BJ (cell line): Measurements from ENCODE around the gene SUCLG1. TPM values are rescaled to one million over a fixed set of nuclear protein-coding genes. Genes with fewer than 3 reads are reported as not detected.

Experiments used
- CTCF ChIA-PET: fragments of 350-600 bp; formaldehyde crosslinking; extraction: SDS; loops from one replicate; lab custom pipeline; 2021; ENCODE audit warnings: antibody characterized with exemption, inconsistent platforms; lab: Yijun Ruan, JAX
- POLR2A ChIA-PET: fragments of 300-600 bp; sonication (Branson Sonifier 250); formaldehyde crosslinking; extraction: SDS; loops from one replicate; lab custom pipeline; 2021; ENCODE audit warnings: antibody characterized with exemption; lab: Charles Lee
- DNase-seq: peaks from one replicate; pipeline ENCODE4 v3.0.0-alpha.2; 2011; ENCODE audit warnings: low read depth
- H3K27me3 ChIP-seq: 2 replicates; pipeline ENCODE4 v1.6.0; 2011; ENCODE audit warnings: low read length; ENCODE audit not compliant: control insufficient read depth, insufficient read depth
- H3K36me3 ChIP-seq: 2 replicates; pipeline ENCODE4 v1.5.1; 2011; ENCODE audit warnings: low read length; ENCODE audit not compliant: control insufficient read depth, insufficient read depth
- H3K4me3 ChIP-seq: 2 replicates; pipeline ENCODE4 v1.5.1; 2011; ENCODE audit warnings: low read depth, mild to moderate bottlenecking, control low read depth, low read length
- polyA plus RNA-seq: library from polyadenylated mRNA; depleted of rRNA; stranded (reverse); fragments of >200 nt; gene quantifications from 2 replicates; pipeline ENCODE4 v1.2.3, GENCODE V29; 2011
- TF ChIP-seq, protein P1 (sequence below): IDR thresholded peaks from 2 replicates; pipeline ENCODE4 v1.5.1; 2011; ENCODE audit warnings: low read depth, mild to moderate bottlenecking, control low read depth, inconsistent platforms, low read length, moderate library complexity; ENCODE audit not compliant: insufficient read depth

Gene SUCLG1
- polyA plus RNA-seq, 1 experiment: 34.3 TPM

DNA sequence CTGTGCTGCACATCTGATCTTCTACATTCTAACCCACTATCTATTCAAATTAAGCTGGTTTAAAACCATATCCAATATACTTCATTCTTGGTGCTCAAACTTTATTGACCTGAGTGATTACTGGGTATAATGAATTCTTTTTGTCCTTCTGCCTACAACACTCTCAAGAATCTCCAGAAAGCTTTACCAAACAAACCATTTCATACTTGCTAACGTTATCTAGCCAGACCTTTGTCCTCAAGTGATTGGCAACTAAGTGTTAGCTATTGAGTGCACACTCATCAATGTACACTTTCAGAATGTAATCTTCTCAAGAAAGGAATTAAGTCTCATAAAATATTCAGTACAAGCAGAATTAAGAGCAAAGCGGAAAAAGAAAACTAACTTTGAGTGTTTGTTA lies 1.4 kb downstream of the SUCLG1 start:
- CTCF ChIA-PET: no interaction called here
- POLR2A ChIA-PET: no interaction called here
- TF ChIP-seq, protein P1, sequence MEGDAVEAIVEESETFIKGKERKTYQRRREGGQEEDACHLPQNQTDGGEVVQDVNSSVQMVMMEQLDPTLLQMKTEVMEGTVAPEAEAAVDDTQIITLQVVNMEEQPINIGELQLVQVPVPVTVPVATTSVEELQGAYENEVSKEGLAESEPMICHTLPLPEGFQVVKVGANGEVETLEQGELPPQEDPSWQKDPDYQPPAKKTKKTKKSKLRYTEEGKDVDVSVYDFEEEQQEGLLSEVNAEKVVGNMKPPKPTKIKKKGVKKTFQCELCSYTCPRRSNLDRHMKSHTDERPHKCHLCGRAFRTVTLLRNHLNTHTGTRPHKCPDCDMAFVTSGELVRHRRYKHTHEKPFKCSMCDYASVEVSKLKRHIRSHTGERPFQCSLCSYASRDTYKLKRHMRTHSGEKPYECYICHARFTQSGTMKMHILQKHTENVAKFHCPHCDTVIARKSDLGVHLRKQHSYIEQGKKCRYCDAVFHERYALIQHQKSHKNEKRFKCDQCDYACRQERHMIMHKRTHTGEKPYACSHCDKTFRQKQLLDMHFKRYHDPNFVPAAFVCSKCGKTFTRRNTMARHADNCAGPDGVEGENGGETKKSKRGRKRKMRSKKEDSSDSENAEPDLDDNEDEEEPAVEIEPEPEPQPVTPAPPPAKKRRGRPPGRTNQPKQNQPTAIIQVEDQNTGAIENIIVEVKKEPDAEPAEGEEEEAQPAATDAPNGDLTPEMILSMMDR: no peak
- H3K4me3 ChIP-seq: no peak overlapping the region
- DNase-seq: no peak
- no peaks in the 10 kb centered on the region for H3K27me3 ChIP-seq
- H3K36me3 ChIP-seq: no peaks in the 10 kb centered on the region

DNA sequence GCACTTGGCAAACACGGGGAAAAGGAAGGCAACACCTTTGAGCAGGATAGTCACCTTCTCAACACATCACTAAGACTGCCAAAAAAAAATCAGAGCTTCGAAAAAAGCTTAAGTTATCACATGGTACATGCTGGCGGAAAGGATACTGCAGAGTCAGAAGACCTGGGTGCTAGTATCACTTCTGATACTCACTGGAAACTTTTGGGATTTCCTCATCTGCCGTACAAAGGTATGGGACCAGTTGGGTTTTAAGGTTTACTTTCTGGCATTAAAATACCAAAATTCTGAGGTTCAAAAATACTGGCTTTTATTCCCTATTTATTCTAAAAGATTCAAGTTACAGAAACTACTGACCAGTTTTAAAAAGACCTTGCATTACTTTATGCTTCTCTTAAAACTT lies 2.9 kb downstream of the SUCLG1 start:
- DNase-seq: no peak
- no peak overlapping the region for H3K4me3 ChIP-seq
- no peaks in the 10 kb centered on the region for H3K27me3 ChIP-seq
- TF ChIP-seq, protein P1: no peak
- no peaks in the 10 kb centered on the region for H3K36me3 ChIP-seq
- POLR2A ChIA-PET: no interaction called here
- CTCF ChIA-PET: no interaction called here

DNA sequence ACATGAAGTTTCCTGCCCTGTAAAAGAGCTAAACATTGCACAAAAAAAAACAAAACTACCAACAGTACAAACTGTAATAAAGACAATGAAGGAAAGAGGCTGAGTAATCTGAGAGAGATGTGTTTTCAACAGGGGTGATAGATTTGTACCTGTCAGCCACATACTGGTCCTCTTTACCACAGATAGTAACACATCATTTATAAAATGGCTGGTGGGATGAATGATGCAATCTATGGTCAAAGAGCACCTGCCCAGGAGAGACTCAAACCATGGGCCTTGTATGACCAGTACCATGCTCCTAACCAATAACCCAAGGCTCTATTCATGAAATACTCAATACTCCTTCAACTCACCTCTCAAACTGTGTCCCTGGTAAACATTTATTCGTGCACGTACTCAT lies 4.5 kb downstream of the SUCLG1 start:
- ChIA-PET CTCF (interaction anchor here (1.8 kb wide), 1 partner anchor 11 kb away, joined by 5 read pairs; no protein-coding TSS in a partner anchor), POLR2A (no interaction called here)
- TF ChIP-seq, protein P1: no peak
- no peak for DNase-seq
- no peaks in the 10 kb centered on the region for H3K27me3 ChIP-seq
- no peaks in the 10 kb centered on the region for H3K36me3 ChIP-seq
- no peak overlapping the region for H3K4me3 ChIP-seq

DNA sequence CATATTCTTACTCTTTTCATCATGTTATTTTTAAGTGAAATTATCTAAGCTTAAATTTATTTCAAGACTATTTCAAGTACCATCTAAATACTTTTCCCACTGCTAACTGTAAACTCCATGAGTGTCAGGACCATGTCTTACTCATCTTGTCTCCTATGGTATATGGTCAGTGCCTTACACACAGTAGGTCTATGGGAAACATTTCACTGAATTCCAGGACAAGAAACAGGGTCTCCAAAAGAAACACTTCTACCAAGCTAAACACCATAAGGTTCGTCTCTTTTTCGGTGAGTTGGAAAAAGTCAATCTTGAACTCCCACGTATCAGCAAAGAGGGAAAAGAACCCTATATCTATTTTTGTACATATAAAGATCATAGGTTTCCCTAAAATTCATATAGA lies 6.5 kb downstream of the SUCLG1 start:
- Histone ChIP-seq H3K36me3 (no peaks in the 10 kb centered on the region), H3K27me3 (no peaks in the 10 kb centered on the region), H3K4me3 (no peak overlapping the region)
- CTCF ChIA-PET: interaction anchor here (1.0 kb wide), 1 partner anchor 9 kb away, joined by 3 read pairs; no protein-coding TSS in a partner anchor
- DNase-seq: no peak
- TF ChIP-seq, protein P1: no peak
- POLR2A ChIA-PET: no interaction called here

DNA sequence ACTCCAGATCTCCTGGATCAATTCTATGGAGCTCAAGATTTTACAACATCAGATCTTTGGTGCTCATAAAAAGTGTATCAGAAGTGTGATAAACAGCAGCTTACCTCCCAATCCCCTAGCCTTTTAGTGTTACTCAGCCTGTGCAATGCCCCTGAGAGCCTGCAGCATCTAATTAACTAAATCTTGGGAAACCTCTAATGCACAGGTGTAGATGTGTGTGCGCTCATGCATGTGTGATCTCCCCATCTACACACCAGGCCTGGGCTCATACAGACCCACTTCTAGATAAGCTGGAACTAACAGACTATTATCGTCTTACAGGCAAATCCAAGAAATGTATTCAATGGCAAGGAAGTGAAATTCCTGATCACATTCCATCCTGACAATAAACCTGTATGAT lies 7.5 kb downstream of the SUCLG1 start:
- Histone ChIP-seq H3K4me3 (no peak overlapping the region), H3K27me3 (no peaks in the 10 kb centered on the region), H3K36me3 (no peaks in the 10 kb centered on the region)
- DNase-seq: no peak
- CTCF ChIA-PET: no interaction called here
- POLR2A ChIA-PET: no interaction called here
- TF ChIP-seq, protein P1: no peak
